ENCODE data around the gene TRIM67. TPM values are rescaled to one million over a fixed set of nuclear protein-coding genes. Genes with fewer than 3 reads are reported as not detected.

TRIM67 gene
- polyA plus RNA-seq (2011; rRNA removed) (0.25 and 0.35 TPM in 2 replicates), polyA plus RNA-seq (2017; fragmentation: RNase III; extraction: RNeasy Plus Mini Kit Qiagen cat#74134 plus additional on column Dnase treatment) (0.23 to 0.50 TPM (median 0.26 TPM) in 3 replicates), polyA minus RNA-seq (2011; rRNA and poly(A)+ RNA removed) (0.37 and 0.83 TPM in 2 replicates)
- 0.29 and 0.47 TPM in 2 replicates for polyA plus RNA-seq (2012; cell fraction: cytosol; rRNA removed)
- 1.0 and 1.3 TPM in 2 replicates for polyA plus RNA-seq (2012; cell fraction: nucleus; rRNA removed)

DNA sequence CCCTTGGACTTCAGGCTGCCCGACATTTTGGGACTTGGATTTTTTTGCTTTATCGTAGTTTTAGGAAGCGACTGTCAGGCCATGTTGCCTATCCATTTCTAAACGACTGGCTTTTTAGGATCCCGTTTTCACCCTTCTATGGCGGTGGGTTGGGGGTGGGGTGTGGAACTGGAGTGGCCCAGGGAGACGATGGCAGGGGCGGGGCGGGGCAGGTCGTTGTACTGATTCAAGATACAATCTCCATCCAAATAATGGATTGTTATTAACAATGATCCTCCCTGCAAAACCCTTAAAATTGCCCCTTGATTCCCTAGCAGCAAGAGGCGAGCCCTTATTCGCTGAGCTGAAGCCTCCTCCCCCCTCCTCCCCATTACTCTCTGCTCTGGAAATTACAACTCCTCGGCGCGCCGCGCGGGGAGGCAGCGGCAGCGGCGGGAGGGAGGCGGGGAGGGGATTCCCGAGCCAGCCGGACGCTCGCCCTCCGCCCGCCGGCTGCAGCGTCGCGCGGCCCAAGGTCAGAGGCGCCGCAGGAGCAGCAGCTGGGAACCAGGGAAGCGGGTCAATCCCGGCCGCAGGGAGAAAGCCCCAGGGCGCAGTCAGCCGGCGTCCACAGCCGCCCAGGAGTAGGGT, at the start of gene TRIM67:
TRIM67 (plus strand) TSS at position 392 of the 630 bp plus-strand sequence. CDS start 912 bp downstream, outside the sequence.
- Histone ChIP-seq H3K4me1 (peaks cover 24% of the 10 kb centered on the region), H3K9me3 (no peaks in the 10 kb centered on the region), H3K4me2 (peak within 1 kb of the TSS; percentile 100), H3K4me3 (peak within 1 kb of the TSS; percentile 54), H3K27ac (peak within 1 kb of the TSS; percentile 10 to 69; a peak in 2 of 6 replicates)
- TF ChIP-seq POLR2A (IDR thresholded peaks at IDR 0.05; ENCODE audit: low read length) (no peak), FOXS1 (CRISPR knock-in tag; IDR thresholded peaks at IDR 0.05) (no peak), E2F6 (IDR thresholded peaks at IDR 0.05; ENCODE audit: borderline replicate concordance, low read depth) (no peak), JUN (IDR thresholded peaks at IDR 0.05) (0 out of 5 replicates have a peak, but pooled peaks of 1 of the 2 experiments have one; percentile 23), KDM5A (IDR thresholded peaks at IDR 0.05) (no peak), KDM1A (IDR thresholded peaks at IDR 0.05; ENCODE audit: low read depth) (no peak), HOXA7 (CRISPR knock-in tag; IDR thresholded peaks at IDR 0.05) (no peak)
- TF ChIP-seq, protein P1, sequence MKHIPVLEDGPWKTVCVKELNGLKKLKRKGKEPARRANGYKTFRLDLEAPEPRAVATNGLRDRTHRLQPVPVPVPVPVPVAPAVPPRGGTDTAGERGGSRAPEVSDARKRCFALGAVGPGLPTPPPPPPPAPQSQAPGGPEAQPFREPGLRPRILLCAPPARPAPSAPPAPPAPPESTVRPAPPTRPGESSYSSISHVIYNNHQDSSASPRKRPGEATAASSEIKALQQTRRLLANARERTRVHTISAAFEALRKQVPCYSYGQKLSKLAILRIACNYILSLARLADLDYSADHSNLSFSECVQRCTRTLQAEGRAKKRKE (CRISPR knock-in tag; IDR thresholded peaks at IDR 0.05; ENCODE audit: low read depth), result no peak
- ChIA-PET POLR2A (no interaction called here), CTCF (interaction anchor here (1.6 to 1.8 kb wide), 3 partner anchors 10 to 69 kb away, joined by 7 to 8 read pairs (median 7); no protein-coding TSS in a partner anchor)
- DNase-seq (ENCODE audit: low read depth in 1 of 2, low spot score in 1 of 2) (peak; percentile 26 to 29), ATAC-seq (peak; percentile 58 to 70), FAIRE-seq (no peak)
- WGBS (ENCODE audit: missing lambda C conversion rate), result 19% methylated on average over 18 of the region's 42 CpGs

GRCh38 chr1:231116738-231117137, 45.1 kb upstream of the TRIM67 start:
- 0% methylated on average over 1 of the region's 1 CpG for WGBS (ENCODE audit: missing lambda C conversion rate)
- Histone ChIP-seq H3K27ac (no peak overlapping the region), H3K4me3 (no peak overlapping the region), H3K4me2 (no peak overlapping the region), H3K4me1 (no peaks in the 10 kb centered on the region), H3K9me3 (peaks cover 18% of the 10 kb centered on the region; the same call in 1 of the 3 replicates)
- TF ChIP-seq HDAC2 (IDR thresholded peaks at IDR 0.05) (no peak), HEYL (CRISPR knock-in tag; IDR thresholded peaks at IDR 0.05) (no peak), EHMT2 (IDR thresholded peaks at IDR 0.05; ENCODE audit: low read depth) (no peak), NR3C1 (IDR thresholded peaks at IDR 0.05) (no peak), KDM5A (IDR thresholded peaks at IDR 0.05) (no peak), PBX3 (IDR thresholded peaks at IDR 0.05) (no peak), RFX5 (IDR thresholded peaks at IDR 0.05) (no peak), CHD2 (IDR thresholded peaks at IDR 0.05; ENCODE audit: low read length, partially characterized antibody) (no peak), ZNF302 (CRISPR knock-in tag; IDR thresholded peaks at IDR 0.05) (no peak), POLR2A (IDR thresholded peaks at IDR 0.05; ENCODE audit: low read length) (no peak), HOXB5 (CRISPR knock-in tag; IDR thresholded peaks at IDR 0.05) (no peak), RNF2 (IDR thresholded peaks at IDR 0.05; ENCODE audit: borderline replicate concordance, low read depth) (no peak), RAD21 (conservative IDR thresholded peaks at IDR 0.05 in 1 of 2, IDR thresholded peaks at IDR 0.05 in 1 of 2) (no peak), NFE2L2 (conservative IDR thresholded peaks at IDR 0.05; ENCODE audit: low read length) (no peak)
- TF ChIP-seq, protein P1 (CRISPR knock-in tag; IDR thresholded peaks at IDR 0.05; ENCODE audit: low read depth), result no peak
- TF ChIP-seq, protein P2, sequence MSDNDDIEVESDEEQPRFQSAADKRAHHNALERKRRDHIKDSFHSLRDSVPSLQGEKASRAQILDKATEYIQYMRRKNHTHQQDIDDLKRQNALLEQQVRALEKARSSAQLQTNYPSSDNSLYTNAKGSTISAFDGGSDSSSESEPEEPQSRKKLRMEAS (IDR thresholded peaks at IDR 0.05), result no peak
- ATAC-seq (no peak), FAIRE-seq (no peak), DNase-seq (ENCODE audit: low read depth in 1 of 2, low spot score in 1 of 2) (no peak)
- ChIA-PET POLR2A (no interaction called here), CTCF (no interaction called here)

Measured in A549 (cell line).